ENCODE data around the gene PNLDC1.

The PNLDC1 gene

DNA sequence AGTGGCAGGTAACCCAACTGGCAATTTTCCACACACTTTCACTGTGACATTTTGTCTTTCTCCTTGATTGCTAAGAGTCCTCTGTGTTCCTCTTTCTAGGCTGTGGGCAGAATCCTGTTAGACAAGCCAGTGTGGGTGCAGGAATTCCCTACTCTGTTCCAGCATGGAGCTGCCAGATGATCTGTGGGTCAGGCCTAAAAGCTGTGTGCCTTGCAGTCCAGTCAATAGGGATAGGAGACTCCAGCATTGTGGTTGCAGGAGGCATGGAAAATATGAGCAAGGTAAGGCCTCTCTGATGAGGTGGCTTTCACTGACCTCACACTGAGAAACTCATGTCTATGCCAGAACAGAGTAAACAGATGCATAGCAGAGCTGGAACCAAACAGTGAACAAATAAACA lies 33.2 kb upstream of the PNLDC1 start:
- no peak overlapping the region for H3K4me3 ChIP-seq (ENCODE audit: low read depth, low read length)
- TF ChIP-seq, protein P1, sequence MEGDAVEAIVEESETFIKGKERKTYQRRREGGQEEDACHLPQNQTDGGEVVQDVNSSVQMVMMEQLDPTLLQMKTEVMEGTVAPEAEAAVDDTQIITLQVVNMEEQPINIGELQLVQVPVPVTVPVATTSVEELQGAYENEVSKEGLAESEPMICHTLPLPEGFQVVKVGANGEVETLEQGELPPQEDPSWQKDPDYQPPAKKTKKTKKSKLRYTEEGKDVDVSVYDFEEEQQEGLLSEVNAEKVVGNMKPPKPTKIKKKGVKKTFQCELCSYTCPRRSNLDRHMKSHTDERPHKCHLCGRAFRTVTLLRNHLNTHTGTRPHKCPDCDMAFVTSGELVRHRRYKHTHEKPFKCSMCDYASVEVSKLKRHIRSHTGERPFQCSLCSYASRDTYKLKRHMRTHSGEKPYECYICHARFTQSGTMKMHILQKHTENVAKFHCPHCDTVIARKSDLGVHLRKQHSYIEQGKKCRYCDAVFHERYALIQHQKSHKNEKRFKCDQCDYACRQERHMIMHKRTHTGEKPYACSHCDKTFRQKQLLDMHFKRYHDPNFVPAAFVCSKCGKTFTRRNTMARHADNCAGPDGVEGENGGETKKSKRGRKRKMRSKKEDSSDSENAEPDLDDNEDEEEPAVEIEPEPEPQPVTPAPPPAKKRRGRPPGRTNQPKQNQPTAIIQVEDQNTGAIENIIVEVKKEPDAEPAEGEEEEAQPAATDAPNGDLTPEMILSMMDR (IDR thresholded peaks at IDR 0.05; ENCODE audit: low read depth, low read length), result no peak

DNA sequence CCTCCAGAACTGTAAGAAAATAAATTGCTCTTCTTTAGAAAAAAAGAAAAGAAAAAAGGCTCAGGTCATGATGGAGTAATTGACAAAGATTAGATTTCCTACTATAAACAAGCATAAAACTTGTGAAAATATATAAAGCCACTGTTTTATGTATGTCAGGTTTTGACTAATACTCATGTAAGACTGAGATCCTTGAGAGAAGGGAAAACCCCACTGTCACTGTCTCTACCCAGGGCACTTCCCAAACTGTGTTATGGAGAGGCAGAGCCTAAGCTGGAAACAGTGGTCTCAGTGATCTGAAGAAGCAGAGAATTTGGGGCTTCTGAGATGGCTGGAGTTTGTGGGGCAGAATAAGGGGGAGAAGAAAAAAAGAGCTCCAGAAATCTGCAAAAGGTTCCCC lies 30.6 kb upstream of the PNLDC1 start:
- H3K4me3 ChIP-seq (ENCODE audit: low read depth, low read length), result no peak overlapping the region
- TF ChIP-seq, protein P1 (IDR thresholded peaks at IDR 0.05; ENCODE audit: low read depth, low read length), result no peak

DNA sequence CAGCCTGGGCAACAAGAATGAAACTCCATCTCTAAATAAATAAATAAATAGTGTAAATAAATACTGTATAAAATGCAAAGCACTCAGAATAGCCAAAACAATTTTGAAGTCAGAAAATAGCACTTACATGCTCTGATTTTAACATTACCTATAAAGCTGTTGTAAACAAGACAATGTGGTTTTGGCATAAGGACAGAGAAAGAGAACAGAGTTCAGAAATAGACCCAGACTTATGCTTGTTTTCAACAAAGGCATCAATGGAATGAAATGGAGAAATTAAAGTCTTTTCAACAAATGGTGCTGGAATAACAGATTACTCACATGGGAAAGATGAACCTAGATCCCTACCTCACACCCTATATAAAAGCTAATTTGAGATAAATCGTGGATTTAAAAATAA lies 27.9 kb upstream of the PNLDC1 start:
- H3K4me3 ChIP-seq (ENCODE audit: low read depth, low read length), result no peak overlapping the region
- TF ChIP-seq, protein P1 (IDR thresholded peaks at IDR 0.05; ENCODE audit: low read depth, low read length), result no peak

DNA sequence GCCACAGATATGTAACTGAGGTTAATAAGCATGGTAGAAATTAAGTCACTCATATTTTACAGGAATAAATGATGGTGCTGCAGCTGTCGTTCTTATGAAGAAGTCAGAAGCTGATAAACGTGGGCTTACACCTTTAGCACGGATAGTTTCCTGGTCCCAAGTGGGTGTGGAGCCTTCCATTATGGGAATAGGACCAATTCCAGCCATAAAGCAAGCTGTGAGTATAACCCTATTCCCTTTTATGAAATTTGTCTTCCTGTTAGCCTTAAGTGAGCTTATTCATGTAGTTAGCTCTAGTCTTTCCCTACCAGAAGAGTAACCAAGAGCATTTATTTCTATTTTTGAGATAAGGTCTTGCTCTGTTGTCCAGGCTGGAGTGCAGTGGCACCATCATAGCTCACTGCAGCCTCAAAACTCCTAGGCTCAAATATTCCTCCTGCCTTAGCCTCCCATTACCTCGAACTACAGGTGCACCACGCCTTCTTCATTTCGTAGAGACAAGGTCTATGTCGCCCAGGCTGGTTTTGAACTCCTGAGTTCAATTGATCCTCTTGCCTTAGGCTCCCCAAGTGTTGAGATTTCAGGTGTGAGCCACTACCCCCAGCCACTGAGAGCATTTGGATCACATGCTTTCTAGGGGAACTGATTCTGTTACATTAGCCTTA lies 22.7 kb upstream of the PNLDC1 start:
- TF ChIP-seq, protein P1 (IDR thresholded peaks at IDR 0.05; ENCODE audit: low read depth, low read length), result no peak
- H3K4me3 ChIP-seq (ENCODE audit: low read depth, low read length), result no peak overlapping the region

DNA sequence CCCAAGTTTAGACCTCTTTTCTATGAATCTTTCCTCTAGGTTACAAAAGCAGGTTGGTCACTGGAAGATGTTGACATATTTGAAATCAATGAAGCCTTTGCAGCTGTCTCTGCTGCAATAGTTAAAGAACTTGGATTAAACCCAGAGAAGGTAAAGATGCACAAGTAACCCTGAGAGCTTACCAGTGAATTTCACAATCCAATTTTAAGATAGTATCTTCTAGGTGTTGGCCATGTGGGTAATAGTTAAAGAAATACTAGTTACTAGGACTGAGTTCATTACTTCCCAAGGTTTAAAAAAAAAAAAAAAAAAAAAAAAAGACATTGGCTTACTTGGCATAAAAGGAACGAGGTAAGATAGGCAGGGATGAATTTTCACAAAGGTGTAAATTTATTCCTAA lies 21.9 kb upstream of the PNLDC1 start:
- TF ChIP-seq, protein P1 (IDR thresholded peaks at IDR 0.05; ENCODE audit: low read depth, low read length), result no peak
- no peak overlapping the region for H3K4me3 ChIP-seq (ENCODE audit: low read depth, low read length)

DNA sequence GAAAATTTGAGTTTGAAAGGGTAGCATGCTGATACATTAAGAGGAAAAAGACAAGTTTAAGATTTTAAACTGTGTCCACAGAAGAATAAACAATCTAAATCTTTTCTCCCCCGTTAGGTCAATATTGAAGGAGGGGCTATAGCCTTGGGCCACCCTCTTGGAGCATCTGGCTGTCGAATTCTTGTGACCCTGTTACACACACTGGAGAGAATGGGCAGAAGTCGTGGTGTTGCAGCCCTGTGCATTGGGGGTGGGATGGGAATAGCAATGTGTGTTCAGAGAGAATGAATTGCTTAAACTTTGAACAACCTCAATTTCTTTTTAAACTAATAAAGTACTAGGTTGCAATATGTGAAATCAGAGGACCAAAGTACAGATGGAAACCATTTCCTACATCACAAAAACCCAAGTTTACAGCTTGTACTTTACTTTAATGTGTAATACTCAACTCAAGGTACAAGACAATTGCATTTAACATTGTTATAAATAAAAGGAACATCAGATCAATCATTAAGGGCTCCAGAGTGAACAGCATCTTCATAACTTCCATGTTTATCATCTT lies 21.5 kb upstream of the PNLDC1 start:
- TF ChIP-seq, protein P1 (IDR thresholded peaks at IDR 0.05; ENCODE audit: low read depth, low read length), result no peak
- no peak overlapping the region for H3K4me3 ChIP-seq (ENCODE audit: low read depth, low read length)

DNA sequence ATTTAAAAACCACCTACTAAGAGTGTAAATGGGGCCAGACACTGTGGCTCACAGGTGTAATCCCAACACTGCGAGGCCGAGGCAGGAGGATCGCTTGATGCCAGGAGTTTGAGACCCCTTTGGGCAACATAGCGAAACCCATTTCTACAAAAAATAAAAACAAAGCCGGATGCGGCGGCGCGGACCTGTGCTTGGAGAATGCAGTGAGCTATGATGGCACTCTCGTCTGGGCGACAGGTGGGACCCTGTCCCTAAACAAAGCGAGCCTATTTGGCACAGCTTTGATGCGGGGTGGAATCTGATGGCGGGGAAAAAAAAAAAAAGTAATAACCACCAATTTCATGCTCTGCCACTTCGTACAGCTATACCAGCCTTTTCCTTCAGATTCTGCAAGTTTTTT lies 11.8 kb upstream of the PNLDC1 start:
- peak overlapping the region; percentile 93 for H3K4me3 ChIP-seq (ENCODE audit: low read depth, low read length)
- TF ChIP-seq, protein P1 (IDR thresholded peaks at IDR 0.05; ENCODE audit: low read depth, low read length), result no peak

All from WI38 (cell line).